GM19452 (cell line): ENCODE results near the gene SLC34A3.

ENCODE experiments used
- ATAC-seq: cut with Tn5 transposase; IDR thresholded peaks from one replicate; pipeline ENCODE4 v1.9.1; 2021; ENCODE audit not compliant: unreplicated experiment

The SLC34A3 gene

GRCh38 chr9:137230705-137231371 is at the start of gene SLC34A3:
TSS of gene SLC34A3 (plus strand) at chr9:137230901. CDS start at chr9:137231703, 802 bp downstream.
- no peak for ATAC-seq

DNA sequence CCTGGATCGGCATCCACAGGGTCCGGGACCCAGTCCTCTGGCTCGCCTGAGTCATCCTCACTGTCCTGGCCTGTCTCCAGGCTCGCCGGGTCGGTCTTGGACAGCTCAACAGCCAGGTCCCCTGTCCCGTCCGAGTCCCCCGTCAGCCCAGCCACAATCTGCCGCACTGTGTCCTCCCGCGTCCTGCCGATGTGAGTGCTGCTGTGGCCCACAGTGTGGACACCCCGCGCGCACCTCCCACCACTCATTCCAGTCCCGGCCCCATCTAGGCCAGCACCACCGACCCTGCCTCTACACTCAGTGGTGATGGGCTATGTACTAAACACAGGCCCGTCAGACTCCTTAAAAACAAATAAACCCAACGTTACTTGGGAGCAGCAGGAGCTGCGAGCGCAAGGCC is 49.0 kb upstream of the SLC34A3 start:
- no peak for ATAC-seq

DNA sequence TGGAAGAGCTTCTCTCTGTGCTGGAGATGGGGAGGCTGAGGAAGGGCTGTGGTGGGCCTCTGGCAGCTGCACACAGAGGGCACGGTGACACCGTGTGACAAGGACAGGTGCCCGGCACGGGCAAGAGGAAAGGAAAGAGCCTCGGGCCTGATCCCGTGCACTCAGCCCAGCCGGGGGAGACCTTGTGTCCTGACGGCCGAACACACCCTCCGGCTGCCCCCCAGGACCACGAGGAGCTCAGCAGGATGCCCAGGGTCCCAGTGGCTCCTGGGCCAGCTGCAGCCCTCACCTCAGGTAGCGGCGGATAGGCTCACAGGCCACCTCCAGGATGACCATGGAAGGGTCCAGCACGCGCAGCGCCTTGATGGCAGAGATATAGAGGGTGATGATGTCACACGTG is 47.9 kb upstream of the SLC34A3 start:
- no peak for ATAC-seq

- ATAC-seq: no peak
Measured at GRCh38 chr9:137183980-137184595, 46.6 kb upstream of the SLC34A3 start.

DNA sequence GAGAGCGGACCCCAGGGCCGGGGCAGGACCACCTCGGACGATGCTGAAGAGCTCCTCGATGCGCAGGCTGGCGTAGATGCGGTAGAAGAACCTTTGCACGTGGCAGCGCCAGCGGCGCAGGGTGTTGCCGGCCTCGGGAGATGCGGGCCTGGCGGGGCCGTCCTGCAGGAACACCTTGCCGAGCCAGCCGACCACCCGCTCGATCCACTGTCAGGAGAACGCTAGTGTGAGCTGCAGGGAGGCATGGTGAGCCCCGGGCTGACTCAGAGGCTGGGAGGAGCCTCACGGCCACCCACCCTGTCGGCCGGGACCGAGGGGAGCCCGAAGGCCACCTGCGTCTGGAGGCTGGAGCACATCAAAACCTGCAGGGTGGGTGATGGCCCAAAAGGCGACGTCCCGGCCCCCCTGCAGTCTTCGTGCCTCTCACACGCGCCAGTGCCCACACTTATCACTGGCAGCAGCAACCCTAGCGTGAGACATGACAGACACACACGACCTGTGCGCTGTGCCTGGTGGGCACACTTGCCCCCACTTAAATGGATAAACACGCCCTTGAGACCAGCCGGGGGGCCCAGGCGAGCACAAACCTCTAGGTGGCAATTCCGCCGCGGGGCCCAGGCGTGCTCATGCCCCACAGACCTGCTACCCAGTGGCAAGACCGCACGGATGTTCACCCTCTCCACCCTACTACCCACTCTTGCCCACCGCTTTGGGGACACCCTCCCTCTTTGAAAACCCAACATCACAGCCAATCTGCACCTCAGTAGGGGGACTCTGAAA is 45.6 kb upstream of the SLC34A3 start:
- no peak for ATAC-seq

DNA sequence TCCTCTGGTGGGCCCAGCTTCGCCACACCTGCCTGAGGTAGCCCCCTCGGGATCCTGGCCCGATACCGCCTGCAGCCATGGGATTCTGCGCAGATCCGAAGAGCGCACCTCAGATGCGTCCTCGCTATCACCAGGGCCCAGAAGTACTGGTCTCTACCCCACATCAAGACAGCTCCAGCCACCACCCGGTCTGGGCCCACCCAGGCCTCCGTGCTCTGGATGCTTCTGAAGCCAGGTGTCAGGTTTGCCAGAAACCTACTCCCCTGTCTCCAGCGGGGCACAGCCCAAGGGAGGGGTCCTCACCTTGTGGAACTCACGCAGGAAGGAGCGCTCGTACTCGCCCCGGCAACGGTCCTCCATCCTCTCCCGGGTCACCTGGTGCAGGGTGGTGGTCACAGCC is 44.8 kb upstream of the SLC34A3 start:
- ATAC-seq: no peak

DNA sequence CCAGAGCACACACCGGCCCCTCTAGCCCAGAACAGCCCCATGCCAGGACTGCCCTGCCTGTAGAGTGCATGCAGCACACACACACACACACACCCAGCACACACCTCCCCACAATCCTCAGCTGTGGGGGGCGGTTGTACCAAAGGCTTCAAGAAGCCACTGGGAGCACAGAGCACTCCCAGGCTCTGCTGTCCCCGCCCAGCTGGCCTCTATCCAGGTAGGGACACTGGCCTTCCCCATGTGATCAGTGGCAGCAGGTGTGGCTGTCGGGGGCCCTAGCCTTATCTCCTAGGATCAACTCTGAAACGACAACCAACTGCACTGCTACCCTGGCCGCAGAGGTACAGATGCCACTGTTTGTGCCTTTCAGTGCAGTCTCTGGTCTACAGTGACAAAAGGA is 44.3 kb upstream of the SLC34A3 start:
- no peak for ATAC-seq

DNA sequence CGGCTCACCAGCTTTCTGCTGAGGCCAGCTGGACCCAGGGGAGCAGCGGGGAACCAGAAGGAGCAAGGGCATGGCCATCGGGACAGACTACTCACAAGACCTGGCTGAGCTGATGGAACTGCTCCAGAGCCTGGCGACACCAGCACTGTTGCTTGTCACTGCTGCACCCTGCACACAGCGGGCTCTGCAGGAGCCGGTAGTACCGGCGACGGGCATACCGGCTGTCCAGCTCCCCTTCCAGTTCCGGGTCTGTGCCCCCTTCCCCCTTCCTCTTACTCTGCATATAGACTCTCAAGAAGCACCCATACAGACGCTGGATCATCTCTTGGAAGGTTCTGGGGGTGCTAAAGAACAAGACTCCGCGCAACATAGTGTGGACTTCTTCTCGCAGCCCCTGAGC is 43.3 kb upstream of the SLC34A3 start:
- ATAC-seq: no peak

DNA sequence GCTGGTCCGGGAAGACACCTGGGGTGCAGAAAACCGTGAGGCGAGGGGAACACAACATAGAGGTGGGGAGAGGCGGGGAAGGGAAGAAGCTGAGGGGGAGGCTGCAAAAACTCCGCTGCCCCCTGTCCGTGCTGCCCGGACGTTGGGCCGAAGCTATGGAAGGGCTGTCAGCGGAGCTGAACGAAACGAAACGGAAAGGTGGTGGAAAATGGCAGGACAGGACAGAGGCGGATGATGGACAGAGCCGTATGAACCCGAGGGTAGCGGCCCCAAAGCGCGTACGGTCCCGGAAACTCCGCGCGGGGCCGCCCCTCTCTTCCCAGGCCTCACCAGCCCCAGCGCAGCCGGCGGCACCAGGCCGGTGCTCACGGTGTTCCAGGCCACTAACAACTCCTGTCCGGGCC is 42.6 kb upstream of the SLC34A3 start:
- ATAC-seq: peak; percentile 5

GRCh38 chr9:137188490-137189296 is 42.0 kb upstream of the SLC34A3 start, which contains the start of the genes ANAPC2 and SSNA1:
TSS of gene ANAPC2 (minus strand) at chr9:137188560. CDS start at chr9:137188532, 28 bp downstream.
TSS of gene SSNA1 (plus strand) at chr9:137188676. CDS start at chr9:137188727, 51 bp downstream.
- ATAC-seq: peak; percentile 80

GRCh38 chr9:137189297-137190295 is 41.1 kb upstream of the SLC34A3 start:
- ATAC-seq: no peak

GRCh38 chr9:137190315-137190856 is 40.3 kb upstream of the SLC34A3 start:
- no peak for ATAC-seq

DNA sequence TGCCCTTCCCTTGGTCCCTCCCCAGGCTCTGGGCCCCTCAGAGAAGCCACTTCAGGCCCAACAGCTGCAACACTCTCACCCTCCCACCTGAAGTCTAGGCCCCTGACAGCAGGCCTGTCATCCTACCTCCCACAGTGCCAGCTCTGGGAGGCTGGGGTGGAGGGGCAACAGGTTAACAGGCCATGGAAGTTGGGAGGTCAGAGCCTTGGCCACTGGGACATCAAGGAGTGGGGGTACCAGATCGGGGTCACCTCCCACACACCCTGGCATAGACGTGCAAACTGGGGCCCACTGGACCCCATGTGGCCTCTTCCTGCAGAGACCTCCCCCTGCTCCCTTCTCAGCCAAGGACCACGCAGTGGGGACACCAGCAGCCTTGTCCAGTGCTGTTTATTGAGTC is 39.5 kb upstream of the SLC34A3 start:
- ATAC-seq: no peak

DNA sequence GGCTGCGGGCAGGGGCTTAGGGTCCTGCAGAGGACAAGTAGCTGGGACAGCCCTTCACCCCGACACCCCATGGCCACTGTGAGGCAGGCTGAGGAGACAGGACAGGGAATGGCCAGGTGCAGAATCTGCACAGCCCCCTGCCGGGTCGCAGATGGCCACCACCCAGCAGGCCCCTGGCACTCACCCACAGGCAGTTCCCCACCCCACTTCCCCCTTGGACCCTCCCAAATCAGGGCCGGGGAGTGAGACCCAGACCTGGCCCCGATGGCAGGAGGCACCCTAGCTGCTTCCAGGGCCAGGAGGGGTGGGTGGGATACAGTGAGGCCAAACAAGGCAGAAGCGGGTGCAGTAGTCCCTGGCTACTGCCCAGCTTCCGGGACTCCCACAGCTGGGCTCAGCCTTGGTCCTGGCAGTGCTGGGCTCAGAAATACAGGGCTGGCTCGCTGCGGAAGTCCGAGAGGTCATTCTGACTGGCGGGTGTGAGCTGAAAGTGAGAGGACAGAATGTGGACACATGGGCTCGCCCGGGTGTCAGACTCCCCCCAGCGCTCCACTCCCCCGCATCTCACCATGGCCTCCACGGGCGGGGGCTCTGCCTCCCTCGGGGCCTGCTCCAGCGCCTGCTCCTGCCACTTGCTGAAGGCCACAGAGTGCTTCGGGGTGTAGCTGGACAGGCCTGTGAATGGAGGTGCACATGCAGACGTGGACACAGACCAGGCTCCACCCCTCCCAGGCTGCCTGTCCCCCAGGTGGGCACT is 38.8 kb upstream of the SLC34A3 start:
- no peak for ATAC-seq

GRCh38 chr9:137192448-137192780 is 38.3 kb upstream of the SLC34A3 start:
- no peak for ATAC-seq

GRCh38 chr9:137192859-137193258 is 37.8 kb upstream of the SLC34A3 start:
- ATAC-seq: no peak

GRCh38 chr9:137193771-137194170 is 36.9 kb upstream of the SLC34A3 start:
- ATAC-seq: no peak

DNA sequence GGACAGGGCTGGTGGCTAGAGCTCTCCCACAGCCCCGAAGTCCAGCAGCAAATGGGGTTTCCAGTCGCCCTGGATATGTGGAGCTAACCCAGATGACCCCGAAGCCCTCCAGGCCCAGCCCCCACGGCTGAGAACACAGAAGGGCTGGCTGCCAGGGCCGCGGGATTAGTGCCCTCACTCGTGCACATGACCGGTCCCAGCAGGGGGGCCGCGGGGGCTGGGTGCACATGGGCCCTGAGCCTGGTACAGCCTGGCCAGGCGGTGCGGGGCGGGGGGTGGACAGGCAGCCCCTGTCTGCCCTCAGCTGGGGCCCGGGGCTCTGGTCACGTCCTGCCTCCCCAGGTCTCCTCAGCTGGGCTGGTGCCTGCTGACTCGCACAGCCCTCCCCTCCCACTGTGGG is 36.3 kb upstream of the SLC34A3 start:
- no peak for ATAC-seq

- no peak for ATAC-seq
Measured at GRCh38 chr9:137194909-137195308, 35.8 kb upstream of the SLC34A3 start.
